Stomach (tissue), 4 donors: ENCODE measurements around the gene KRT9.

Source experiments
- EP300 ChIP-seq: sonication (generic); formaldehyde crosslinking; IDR thresholded peaks from one replicate; pipeline ENCODE4 v1.6.1; 2017; ENCODE audit warnings: antibody characterized with exemption
- POLR2A ChIP-seq, 4 donors: fragments of 450-650 bp; IDR thresholded peaks; one replicate each; pipeline ENCODE4 v1.6.1; 2016; ENCODE audit warnings: antibody characterized with exemption in 4 of 4, control low read depth in 2 of 4, mild to moderate bottlenecking in 1 of 4, moderate library complexity in 1 of 4
- TF ChIP-seq, protein P1 (sequence below), 7 experiments: fragments of 450-650 bp in 4 of 7; fragments of 200-600 bp in 3 of 7; sonication (generic) in 3 of 7; IDR thresholded peaks; one replicate each; pipeline ENCODE4 v1.5.1; 2016 to 2019; ENCODE audit warnings: antibody characterized with exemption in 7 of 7, control low read depth in 2 of 7, mild to moderate bottlenecking in 1 of 7

DNA sequence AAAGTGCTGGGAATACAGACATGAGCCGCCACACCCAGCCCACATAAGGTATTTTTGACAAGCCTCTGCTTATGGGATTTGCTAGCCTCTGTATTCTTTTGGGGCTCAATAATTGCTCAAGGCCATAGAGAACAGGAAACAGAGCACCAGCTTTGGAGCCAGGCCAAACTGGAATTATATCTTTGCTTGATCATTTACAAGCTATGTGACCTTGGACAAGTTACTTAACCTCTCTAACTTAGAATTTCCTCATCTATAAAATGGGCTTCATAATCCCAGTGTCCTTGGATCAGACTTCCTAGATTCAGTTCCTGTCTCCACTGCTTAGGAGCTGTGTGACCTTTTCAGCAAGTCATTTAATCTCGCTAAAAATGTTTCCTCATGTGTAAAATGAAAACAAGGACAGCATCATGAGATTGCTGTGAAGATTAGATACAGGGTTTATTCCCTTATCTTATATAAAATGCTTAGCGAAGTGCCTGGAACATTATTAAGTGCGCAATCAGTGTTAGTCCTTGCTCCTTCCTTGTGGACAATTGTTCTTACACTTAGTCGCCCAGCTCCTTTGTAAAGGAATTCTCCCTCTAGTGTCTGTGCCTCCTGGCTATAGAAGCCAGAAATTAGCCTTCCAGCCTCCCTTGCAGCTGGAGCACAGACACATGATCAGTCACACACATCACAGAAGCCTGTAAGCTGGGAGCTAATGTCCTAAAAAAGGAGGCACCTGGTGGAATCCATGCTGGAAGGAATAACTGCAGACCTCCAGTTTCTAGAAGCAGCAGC lies 16.6 kb downstream of the KRT9 start:
- TF ChIP-seq, protein P1, sequence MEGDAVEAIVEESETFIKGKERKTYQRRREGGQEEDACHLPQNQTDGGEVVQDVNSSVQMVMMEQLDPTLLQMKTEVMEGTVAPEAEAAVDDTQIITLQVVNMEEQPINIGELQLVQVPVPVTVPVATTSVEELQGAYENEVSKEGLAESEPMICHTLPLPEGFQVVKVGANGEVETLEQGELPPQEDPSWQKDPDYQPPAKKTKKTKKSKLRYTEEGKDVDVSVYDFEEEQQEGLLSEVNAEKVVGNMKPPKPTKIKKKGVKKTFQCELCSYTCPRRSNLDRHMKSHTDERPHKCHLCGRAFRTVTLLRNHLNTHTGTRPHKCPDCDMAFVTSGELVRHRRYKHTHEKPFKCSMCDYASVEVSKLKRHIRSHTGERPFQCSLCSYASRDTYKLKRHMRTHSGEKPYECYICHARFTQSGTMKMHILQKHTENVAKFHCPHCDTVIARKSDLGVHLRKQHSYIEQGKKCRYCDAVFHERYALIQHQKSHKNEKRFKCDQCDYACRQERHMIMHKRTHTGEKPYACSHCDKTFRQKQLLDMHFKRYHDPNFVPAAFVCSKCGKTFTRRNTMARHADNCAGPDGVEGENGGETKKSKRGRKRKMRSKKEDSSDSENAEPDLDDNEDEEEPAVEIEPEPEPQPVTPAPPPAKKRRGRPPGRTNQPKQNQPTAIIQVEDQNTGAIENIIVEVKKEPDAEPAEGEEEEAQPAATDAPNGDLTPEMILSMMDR (IDR thresholded peaks at IDR 0.05): no peak
- TF ChIP-seq EP300 (no peak), POLR2A (IDR thresholded peaks at IDR 0.05) (no peak)
